OCI-LY1 (cell line): Measurements from ENCODE around the gene CEP120.

Experiments used
- H2AFZ ChIP-seq: fragments of 200-600 bp; sonication (generic), shearing (Covaris generic); 2 replicates; pipeline ENCODE4 v1.6.0; 2014; ENCODE audit warnings: antibody characterized with exemption, mild to moderate bottlenecking, low read length
- H3F3A ChIP-seq: fragments of 200-600 bp; sonication (generic), shearing (Covaris generic); 2 replicates; pipeline ENCODE4 v1.6.0; 2014; ENCODE audit warnings: mild to moderate bottlenecking, antibody characterized with exemption, low read length, moderate library complexity; ENCODE audit not compliant: insufficient read depth
- H3K27ac ChIP-seq: fragments of 200-600 bp; sonication (generic); 2 replicates; pipeline ENCODE4 v1.5.1; 2014; ENCODE audit warnings: low read length, mixed run types, mild to moderate bottlenecking, low read depth; ENCODE audit not compliant: poor library complexity, severe bottlenecking
- H3K27me3 ChIP-seq: fragments of 200-600 bp; sonication (generic); 2 replicates; pipeline ENCODE4 v1.6.0; 2014; ENCODE audit warnings: antibody characterized with exemption, mild to moderate bottlenecking, low read length, moderate library complexity; ENCODE audit not compliant: insufficient read depth
- H3K36me3 ChIP-seq: fragments of 200-600 bp; sonication (generic); 2 replicates; pipeline ENCODE4 v1.6.1; 2014; ENCODE audit warnings: mild to moderate bottlenecking, antibody characterized with exemption, low read length, moderate library complexity, mixed read lengths; ENCODE audit not compliant: insufficient read depth
- H3K4me1 ChIP-seq: fragments of 200-600 bp; sonication (generic); 2 replicates; pipeline ENCODE4 v1.5.1; 2014; ENCODE audit warnings: mild to moderate bottlenecking, low read length, moderate library complexity; ENCODE audit not compliant: insufficient read depth, severe bottlenecking
- H3K4me2 ChIP-seq: fragments of 200-600 bp; sonication (generic), shearing (Covaris generic); 2 replicates; pipeline ENCODE4 v1.6.1; 2014; ENCODE audit warnings: low read length
- H3K4me3 ChIP-seq: fragments of 200-600 bp; sonication (generic); 2 replicates; pipeline ENCODE4 v1.5.1; 2014; ENCODE audit warnings: low read length, low read depth, mild to moderate bottlenecking, mixed read lengths; ENCODE audit not compliant: poor library complexity, severe bottlenecking
- H3K79me2 ChIP-seq: fragments of 200-600 bp; shearing (Covaris generic); 2 replicates; pipeline ENCODE4 v1.6.1; 2016; ENCODE audit warnings: mixed run types, low read length, mixed read lengths; ENCODE audit not compliant: insufficient read depth
- H3K9ac ChIP-seq: fragments of 200-600 bp; sonication (generic), shearing (Covaris generic); 2 replicates; pipeline ENCODE4 v1.6.1; 2014; ENCODE audit warnings: mild to moderate bottlenecking, low read length, mixed read lengths
- H3K9me2 ChIP-seq: fragments of 200-600 bp; sonication (generic), shearing (Covaris generic); 2 replicates; pipeline ENCODE4 v1.6.1; 2014; ENCODE audit warnings: low read depth, mild to moderate bottlenecking, low read length, mixed read lengths
- H3K9me3 ChIP-seq: fragments of 200-600 bp; shearing (Covaris generic); 2 replicates; pipeline ENCODE4 v1.6.1; 2014; ENCODE audit warnings: low read length, mixed read lengths
- H4K20me1 ChIP-seq: fragments of 200-600 bp; sonication (generic), shearing (Covaris generic); 2 replicates; pipeline ENCODE4 v1.6.0; 2016; ENCODE audit warnings: mild to moderate bottlenecking, low read length; ENCODE audit not compliant: insufficient read depth
- EZH2 ChIP-seq: fragments of 200-600 bp; sonication (generic), shearing (Covaris generic); IDR thresholded peaks from 2 replicates; pipeline ENCODE4 v1.8.0; 2017; ENCODE audit warnings: borderline replicate concordance, mixed run types, mild to moderate bottlenecking, antibody characterized with exemption, low read length, moderate library complexity, mixed read lengths
- TF ChIP-seq, protein P1 (sequence below): fragments of 200-600 bp; sonication (generic), shearing (Covaris generic); IDR thresholded peaks from 2 replicates; pipeline ENCODE4 v1.5.1; 2017; ENCODE audit warnings: mild to moderate bottlenecking, antibody characterized with exemption, low read length, moderate library complexity, mixed read lengths

Gene CEP120

DNA sequence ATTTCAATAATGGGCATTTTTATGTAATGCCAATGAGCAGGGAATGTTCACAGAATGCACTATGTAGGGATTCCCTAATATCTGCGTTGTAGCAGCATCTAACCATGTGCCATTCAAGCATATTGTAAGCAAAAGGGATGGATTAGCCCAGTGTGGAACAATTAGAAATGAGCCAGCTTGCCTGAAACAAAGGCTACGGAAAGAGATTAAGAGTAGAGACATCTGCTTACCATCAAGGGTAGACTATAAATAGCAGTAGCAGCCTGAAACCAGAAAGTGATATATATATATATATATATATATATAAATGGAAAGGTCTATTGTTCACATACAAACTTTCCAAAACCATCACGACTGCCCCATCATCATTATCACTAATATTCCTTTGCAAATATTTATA, 31.9 kb upstream of the CEP120 start:
- H3K4me2 ChIP-seq: no peak overlapping the region
- TF ChIP-seq, protein P1, sequence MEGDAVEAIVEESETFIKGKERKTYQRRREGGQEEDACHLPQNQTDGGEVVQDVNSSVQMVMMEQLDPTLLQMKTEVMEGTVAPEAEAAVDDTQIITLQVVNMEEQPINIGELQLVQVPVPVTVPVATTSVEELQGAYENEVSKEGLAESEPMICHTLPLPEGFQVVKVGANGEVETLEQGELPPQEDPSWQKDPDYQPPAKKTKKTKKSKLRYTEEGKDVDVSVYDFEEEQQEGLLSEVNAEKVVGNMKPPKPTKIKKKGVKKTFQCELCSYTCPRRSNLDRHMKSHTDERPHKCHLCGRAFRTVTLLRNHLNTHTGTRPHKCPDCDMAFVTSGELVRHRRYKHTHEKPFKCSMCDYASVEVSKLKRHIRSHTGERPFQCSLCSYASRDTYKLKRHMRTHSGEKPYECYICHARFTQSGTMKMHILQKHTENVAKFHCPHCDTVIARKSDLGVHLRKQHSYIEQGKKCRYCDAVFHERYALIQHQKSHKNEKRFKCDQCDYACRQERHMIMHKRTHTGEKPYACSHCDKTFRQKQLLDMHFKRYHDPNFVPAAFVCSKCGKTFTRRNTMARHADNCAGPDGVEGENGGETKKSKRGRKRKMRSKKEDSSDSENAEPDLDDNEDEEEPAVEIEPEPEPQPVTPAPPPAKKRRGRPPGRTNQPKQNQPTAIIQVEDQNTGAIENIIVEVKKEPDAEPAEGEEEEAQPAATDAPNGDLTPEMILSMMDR: no peak
- TF ChIP-seq EZH2: no peak
- no peaks in the 10 kb centered on the region for H3K27me3 ChIP-seq
- no peaks in the 10 kb centered on the region for H4K20me1 ChIP-seq
- no peaks in the 10 kb centered on the region for H3F3A ChIP-seq
- no peak overlapping the region for H2AFZ ChIP-seq
- no peaks in the 10 kb centered on the region for H3K36me3 ChIP-seq
- H3K9me2 ChIP-seq: no peaks in the 10 kb centered on the region
- H3K4me1 ChIP-seq: peaks cover 24% of the 10 kb centered on the region
- no peak overlapping the region for H3K4me3 ChIP-seq
- H3K79me2 ChIP-seq: no peaks in the 10 kb centered on the region
- no peaks in the 10 kb centered on the region for H3K9me3 ChIP-seq
- H3K27ac ChIP-seq: no peak overlapping the region
- no peak overlapping the region for H3K9ac ChIP-seq

DNA sequence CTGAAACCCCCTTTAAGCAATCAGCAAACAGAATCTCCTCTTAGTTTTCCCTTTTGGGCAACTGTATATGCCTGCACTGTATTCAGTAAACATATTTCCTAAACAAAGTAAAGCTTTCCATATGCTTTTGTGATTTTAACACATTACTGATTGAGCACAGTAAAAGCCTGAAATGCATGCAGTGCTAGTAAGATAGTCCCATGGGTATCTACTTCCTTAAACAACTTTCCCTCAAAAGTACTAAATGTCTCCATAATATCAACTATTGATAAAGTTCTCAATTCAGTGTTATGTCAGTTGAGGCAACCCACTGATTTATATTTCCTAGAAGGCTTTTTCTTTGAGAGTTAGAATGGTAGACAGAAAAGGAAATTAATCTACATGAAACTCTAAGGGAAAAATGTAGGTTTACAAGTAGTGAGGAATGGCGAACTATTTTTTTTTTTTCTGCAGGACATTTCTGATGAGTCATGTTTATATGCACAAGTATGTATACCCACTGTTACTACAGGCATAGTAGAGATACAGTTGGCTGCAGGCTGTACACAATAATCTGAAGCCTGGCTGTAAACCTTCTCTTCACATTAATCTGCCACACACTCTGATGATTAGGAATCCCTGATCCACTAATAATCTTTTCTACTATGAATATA, 31.2 kb upstream of the CEP120 start:
- H3K27me3 ChIP-seq: no peaks in the 10 kb centered on the region
- no peaks in the 10 kb centered on the region for H3K79me2 ChIP-seq
- no peak overlapping the region for H3K4me2 ChIP-seq
- no peak overlapping the region for H2AFZ ChIP-seq
- H3K36me3 ChIP-seq: no peaks in the 10 kb centered on the region
- no peak overlapping the region for H3K27ac ChIP-seq
- H4K20me1 ChIP-seq: no peaks in the 10 kb centered on the region
- no peaks in the 10 kb centered on the region for H3F3A ChIP-seq
- no peak overlapping the region for H3K4me3 ChIP-seq
- TF ChIP-seq, protein P1: no peak
- TF ChIP-seq EZH2: no peak
- H3K9me2 ChIP-seq: no peaks in the 10 kb centered on the region
- H3K9me3 ChIP-seq: no peaks in the 10 kb centered on the region
- H3K4me1 ChIP-seq: peaks cover 24% of the 10 kb centered on the region
- H3K9ac ChIP-seq: no peak overlapping the region

DNA sequence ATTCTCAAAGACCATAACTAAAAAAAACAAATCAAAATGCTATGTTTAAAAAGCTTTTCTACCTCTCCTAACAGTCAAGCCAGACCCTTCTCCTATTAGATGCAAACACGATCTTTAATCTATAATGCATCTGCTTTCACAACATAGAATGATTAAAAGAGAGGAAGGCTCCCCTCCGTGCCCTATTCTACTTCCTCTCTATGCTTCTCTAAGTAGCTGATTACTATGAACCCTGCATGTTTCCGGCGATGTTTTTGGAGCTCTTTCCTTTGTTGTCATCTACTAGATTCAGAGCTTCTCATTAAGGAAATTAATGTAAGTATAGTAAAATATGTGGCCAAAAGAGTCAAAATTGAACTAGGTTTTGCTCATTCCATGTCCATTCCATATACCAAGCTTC, 29.2 kb upstream of the CEP120 start:
- Histone ChIP-seq H3K4me3 (no peak overlapping the region), H3K9ac (no peak overlapping the region), H3K9me3 (no peaks in the 10 kb centered on the region), H2AFZ (no peak overlapping the region), H4K20me1 (no peaks in the 10 kb centered on the region), H3K9me2 (no peaks in the 10 kb centered on the region), H3K4me1 (peaks cover 24% of the 10 kb centered on the region), H3K27ac (no peak overlapping the region), H3K36me3 (no peaks in the 10 kb centered on the region), H3F3A (no peaks in the 10 kb centered on the region), H3K27me3 (no peaks in the 10 kb centered on the region), H3K79me2 (no peaks in the 10 kb centered on the region), H3K4me2 (no peak overlapping the region)
- no peak for TF ChIP-seq EZH2
- TF ChIP-seq, protein P1: no peak
